ENCODE measurements around the gene KIRREL3. TPM values are rescaled to one million over a fixed set of nuclear protein-coding genes. Genes with fewer than 3 reads are reported as not detected.
A peak's percentile ranks its signal among the peaks of the same experiment; 100 is the strongest.

Gene KIRREL3
- total and polyA plus RNA-seq, 2 of the 4 experiments (the other 2 are of a cell fraction), result 10.9 to 15.9 TPM

DNA sequence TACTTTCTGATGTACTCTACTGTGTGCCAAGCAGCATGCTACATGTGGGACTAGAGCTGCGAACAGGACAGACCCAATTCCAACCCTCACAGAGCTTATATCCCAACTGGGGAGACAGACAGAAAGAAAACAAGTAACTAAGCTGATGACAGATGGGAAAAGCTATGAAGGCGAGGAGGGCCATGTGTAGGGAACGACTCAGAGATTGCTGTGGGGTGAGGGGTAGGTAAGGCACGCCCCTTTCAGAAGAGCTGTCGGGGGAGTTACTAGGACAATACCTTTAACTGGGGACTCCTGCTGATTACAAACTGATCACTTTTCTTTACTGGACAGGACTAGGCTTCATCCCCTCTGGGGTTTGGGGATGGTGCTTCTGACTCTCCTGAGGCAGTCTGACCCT, 596.2 kb downstream of the KIRREL3 start:
- peaks cover 4% of the 10 kb centered on the region; the same call in 1 of the 2 replicates for H3K4me1 ChIP-seq (ENCODE audit: control insufficient read depth, insufficient read depth, low read length)
- no peak overlapping the region for H3K4ac ChIP-seq (ENCODE audit: low read depth, low read length)
- dilution Hi-C loops (cut with HindIII; ENCODE audit: low sequenced_read_pairs, unreplicated experiment), result no loop called here
- no TSS peak for BruUV-seq (replicated peaks)
- POLR2A ChIA-PET (ENCODE audit: unreplicated experiment), result no interaction called here
- no peak overlapping the region for H3K4me3 ChIP-seq (ENCODE audit: insufficient read depth, low read depth, low read length)
- no peak overlapping the region for H3K23ac ChIP-seq (ENCODE audit: low read depth, low read length)
- H3K27ac ChIP-seq (ENCODE audit: insufficient read depth, low read length), result no peak overlapping the region
- H2BK15ac ChIP-seq (ENCODE audit: low read depth, low read length), result no peak overlapping the region
- intact Hi-C loops (cut with micrococcal nuclease), result no loop called here
- WGBS, 2 experiments (ENCODE audit: extremely low coverage in 2 of 2, insufficient read length in 1 of 2), result no CpG with 5 or more reads among the region's 5 CpGs
- H3K9ac ChIP-seq (ENCODE audit: low read depth, low read length), result no peak overlapping the region
- H3K18ac ChIP-seq (ENCODE audit: low read depth, low read length), result no peak overlapping the region
- peak overlapping the region; percentile 17 for H2AK9ac ChIP-seq (replicated peaks; ENCODE audit: low read depth, low read length, poor library complexity)
- peaks cover 10% of the 10 kb centered on the region; the same call in 1 of the 2 replicates for H3K36me3 ChIP-seq (ENCODE audit: control insufficient read depth, insufficient read depth, low read length)
- no peak overlapping the region for H2BK5ac ChIP-seq (ENCODE audit: low read depth, low read length, poor library complexity, severe bottlenecking)
- H3K9me3 ChIP-seq (ENCODE audit: control insufficient read depth, insufficient read depth, low read length), result peaks cover 3% of the 10 kb centered on the region; the same call in 1 of the 2 replicates
- H3K14ac ChIP-seq (replicated peaks; ENCODE audit: low read depth, low read length), result no peak overlapping the region
- in situ Hi-C loops (cut with MboI; ENCODE audit: low sequenced_read_pairs), result no loop called here
- H4K91ac ChIP-seq (ENCODE audit: insufficient read depth, low read depth, low read length), result no peak overlapping the region
- no peak overlapping the region for H2BK120ac ChIP-seq (ENCODE audit: low read depth, low read length)
- H4K8ac ChIP-seq (ENCODE audit: low read depth in 2 of 2, low read length in 2 of 2), result no peak overlapping the region
- H3K79me1 ChIP-seq (ENCODE audit: low read depth in 1 of 2, low read length in 2 of 2), result no peaks in the 10 kb centered on the region
- DNase-seq (peak; percentile 18), ATAC-seq (ENCODE audit: low read depth) (peak; percentile 57)
- H3K27me3 ChIP-seq (ENCODE audit: control insufficient read depth, insufficient read depth, low read length), result no peaks in the 10 kb centered on the region
- H4K20me1 ChIP-seq (ENCODE audit: insufficient read depth, low read length), result no peaks in the 10 kb centered on the region
- H3K4me2 ChIP-seq (ENCODE audit: low read depth, low read length), result no peak overlapping the region
- H2BK20ac ChIP-seq (ENCODE audit: low read depth, low read length), result no peak overlapping the region
- peaks cover 11% of the 10 kb centered on the region for H3K9me1 ChIP-seq (ENCODE audit: insufficient read depth, low read length)
- H4K5ac ChIP-seq (ENCODE audit: low read depth, low read length), result no peak overlapping the region
- TF ChIP-seq MXI1 (IDR thresholded peaks at IDR 0.05; ENCODE audit: borderline replicate concordance, low read depth, low read length), result peak; percentile 26; the same call in 1 of the 2 replicates
- no peak for TF ChIP-seq MAFK (IDR thresholded peaks at IDR 0.05; ENCODE audit: low read depth, low read length)
- TF ChIP-seq CEBPB (IDR thresholded peaks at IDR 0.05; ENCODE audit: low read depth, low read length), result no peak
- H3K56ac ChIP-seq (ENCODE audit: extremely low read depth, insufficient read depth, low read length), result no peak overlapping the region
- H2AK5ac ChIP-seq (ENCODE audit: low read depth, low read length), result no peak overlapping the region
- H2AFZ ChIP-seq (replicated peaks; ENCODE audit: low read length, poor library complexity), result no peak overlapping the region
- CTCF ChIA-PET, result no interaction called here

All from IMR-90 (cell line).